Aorta (tissue), 5 donors: ENCODE measurements around the gene XRCC1. TPM values are rescaled to one million over a fixed set of nuclear protein-coding genes. Genes with fewer than 3 reads are reported as not detected.

ENCODE experiments used
- ATAC-seq: fragments of 200-7000 bp; cut with Tn5 transposase; one replicate; pipeline ENCODE4 v1.9.1; 2022; ENCODE audit warnings: moderate library complexity; ENCODE audit not compliant: low FRiP score
- DNase-seq, 2 donors: peaks; one replicate each; pipeline ENCODE4 v3.0.0-alpha.2; 2020
- H3K27ac ChIP-seq, 2 donors: one replicate each; pipeline ENCODE4 v1.5.1; 2013; ENCODE audit warnings: low read length in 2 of 2, mild to moderate bottlenecking in 2 of 2, moderate library complexity in 2 of 2, control low read depth in 1 of 2, inconsistent platforms in 1 of 2, low read depth in 1 of 2
- H3K27me3 ChIP-seq, 2 donors: one replicate each; pipeline ENCODE4 v1.6.1; 2013; ENCODE audit warnings: control low read depth in 1 of 2, low read length in 1 of 2, mild to moderate bottlenecking in 1 of 2, moderate library complexity in 1 of 2; ENCODE audit not compliant: insufficient read depth in 2 of 2, control insufficient read depth in 1 of 2
- H3K36me3 ChIP-seq, 2 donors: one replicate each; pipeline ENCODE4 v1.6.1; 2013; ENCODE audit warnings: control low read depth in 1 of 2, low read length in 1 of 2, mild to moderate bottlenecking in 1 of 2; ENCODE audit not compliant: insufficient read depth in 2 of 2, control insufficient read depth in 1 of 2
- H3K4me1 ChIP-seq, 2 donors: one replicate each; pipeline ENCODE4 v1.6.1; 2013; ENCODE audit warnings: low read length in 2 of 2, control low read depth in 1 of 2, mild to moderate bottlenecking in 1 of 2, moderate library complexity in 1 of 2; ENCODE audit not compliant: insufficient read depth in 2 of 2, control insufficient read depth in 1 of 2
- H3K4me3 ChIP-seq, 2 donors: one replicate each; pipeline ENCODE4 v1.5.1; 2013; ENCODE audit warnings: low read length in 2 of 2, control low read depth in 1 of 2, mild to moderate bottlenecking in 1 of 2
- H3K9me3 ChIP-seq: one replicate; pipeline ENCODE4 v1.6.1; 2013; ENCODE audit warnings: mild to moderate bottlenecking, low read length; ENCODE audit not compliant: control insufficient read depth
- WGBS, 2 donors: extraction: QIAGEN DNeasy Blood & Tissue Kit; methylation state at CpG; one replicate each; pipeline ENCODE4 v1.1.7; 2013; 5-methylcytosine and 5-hydroxymethylcytosine counted together
- intact Hi-C, 2 donors: fragments of 100-400 bp; cut with DNase I; formaldehyde crosslinking; loops; one replicate each; pipeline versions ENCODE4 v1.14.2 to v1.15.0; 2022
- polyA plus RNA-seq, 2 donors: library from polyadenylated mRNA; stranded (reverse); fragments of 200-250 nt; gene quantifications; one replicate each; pipeline ENCODE4 v1.2.3, GENCODE V29; 2013
- total RNA-seq, 2 donors: library from RNA; stranded (reverse); fragmentation: NEBNext Ultra II Directional; extraction: Animal tissue kit (Norgen Biotek cat#: 25700); gene quantifications; one replicate each; pipeline ENCODE4 v1.2.1, GENCODE V29; 2021
- donor health status: healthy with polysubstance abuse.
- donor health status: Bipolar disorder and iron deficiency.
- donor health status: DM: no; HTN: no; CAD: no.
- donor health status: DM: no; HTN: no; CAD: no.
- donor health status: DM: yes; HTN: yes; CAD: no.

XRCC1 gene
- total and polyA plus RNA-seq, 4 donors, result 12.1 to 30.2 (median 24.8) TPM

DNA sequence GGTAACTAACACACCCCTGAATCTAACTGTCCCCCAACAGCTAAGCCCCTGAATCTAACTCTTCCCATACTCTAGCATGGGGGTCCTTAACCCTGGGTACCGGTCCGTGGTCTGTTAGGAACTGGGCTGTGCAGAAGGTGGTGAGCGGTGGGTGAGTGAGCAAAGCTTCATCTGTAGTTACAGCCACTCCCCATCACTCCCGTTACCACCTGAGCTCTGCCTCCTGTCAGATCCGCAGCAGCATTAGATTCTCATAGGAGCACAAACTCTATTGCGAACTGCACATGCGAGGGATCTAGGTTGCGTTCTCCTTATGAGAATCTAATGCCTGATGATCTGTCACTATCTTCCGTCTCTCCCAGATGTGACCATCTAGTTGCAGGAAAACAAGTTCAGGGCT, 64.6 kb downstream of the XRCC1 start:
- H3K27me3 ChIP-seq, result no peaks in the 10 kb centered on the region
- 97 to 98% methylated on average over 9 of the region's 9 CpGs for WGBS, 2 donors
- H3K4me3 ChIP-seq, result no peak overlapping the region
- DNase-seq (no peak), ATAC-seq (no peak)
- H3K27ac ChIP-seq, result no peak overlapping the region
- intact Hi-C loops, result no loop called here
- H3K36me3 ChIP-seq, result peaks cover 1 to 2% of the 10 kb centered on the region in 2 donors
- H3K4me1 ChIP-seq, result no peaks in the 10 kb centered on the region
- no peaks in the 10 kb centered on the region for H3K9me3 ChIP-seq

- H3K27me3 ChIP-seq, result no peaks in the 10 kb centered on the region
- peaks cover 1 to 2% of the 10 kb centered on the region in 2 donors for H3K36me3 ChIP-seq
- peak in 1 of 2 donors; percentile 3 for DNase-seq
- no peak for ATAC-seq
- WGBS, 2 donors, result 86% methylated on average over 2 of the region's 2 CpGs
- H3K4me1 ChIP-seq, result no peaks in the 10 kb centered on the region
- no peaks in the 10 kb centered on the region for H3K9me3 ChIP-seq
- intact Hi-C loops, result no loop called here
- H3K4me3 ChIP-seq, result no peak overlapping the region
- no peak overlapping the region for H3K27ac ChIP-seq
Observed at GRCh38 chr19:43507880-43508279, 67.4 kb downstream of the XRCC1 start.

- no peak overlapping the region for H3K27ac ChIP-seq
- peaks cover 1 to 2% of the 10 kb centered on the region in 2 donors for H3K36me3 ChIP-seq
- 92 to 96% methylated on average over 5 of the region's 5 CpGs for WGBS, 2 donors
- H3K4me3 ChIP-seq, result no peak overlapping the region
- H3K27me3 ChIP-seq, result no peaks in the 10 kb centered on the region
- no peaks in the 10 kb centered on the region for H3K4me1 ChIP-seq
- ATAC-seq (no peak), DNase-seq (no peak)
- no peaks in the 10 kb centered on the region for H3K9me3 ChIP-seq
- intact Hi-C loops, result no loop called here
Observed at GRCh38 chr19:43506629-43507028, 68.7 kb downstream of the XRCC1 start.

GRCh38 chr19:43505941-43506340, 69.4 kb downstream of the XRCC1 start:
- Histone ChIP-seq H3K4me3 (no peak overlapping the region), H3K27me3 (no peaks in the 10 kb centered on the region), H3K27ac (no peak overlapping the region), H3K36me3 (peaks cover 1 to 2% of the 10 kb centered on the region in 2 donors), H3K9me3 (no peaks in the 10 kb centered on the region), H3K4me1 (no peaks in the 10 kb centered on the region)
- intact Hi-C loops, result no loop called here
- WGBS, 2 donors, result 96 to 98% methylated on average over 5 of the region's 5 CpGs
- DNase-seq, result no peak
- no peak for ATAC-seq

GRCh38 chr19:43505186-43505456, 70.2 kb downstream of the XRCC1 start:
- intact Hi-C loops, result no loop called here
- WGBS, 2 donors, result 96 to 97% methylated on average over 3 of the region's 3 CpGs
- Histone ChIP-seq H3K4me3 (no peak overlapping the region), H3K27ac (no peak overlapping the region), H3K9me3 (no peaks in the 10 kb centered on the region), H3K27me3 (no peaks in the 10 kb centered on the region), H3K4me1 (no peaks in the 10 kb centered on the region), H3K36me3 (peaks cover 1 to 2% of the 10 kb centered on the region in 2 donors)
- DNase-seq (no peak), ATAC-seq (no peak)

DNA sequence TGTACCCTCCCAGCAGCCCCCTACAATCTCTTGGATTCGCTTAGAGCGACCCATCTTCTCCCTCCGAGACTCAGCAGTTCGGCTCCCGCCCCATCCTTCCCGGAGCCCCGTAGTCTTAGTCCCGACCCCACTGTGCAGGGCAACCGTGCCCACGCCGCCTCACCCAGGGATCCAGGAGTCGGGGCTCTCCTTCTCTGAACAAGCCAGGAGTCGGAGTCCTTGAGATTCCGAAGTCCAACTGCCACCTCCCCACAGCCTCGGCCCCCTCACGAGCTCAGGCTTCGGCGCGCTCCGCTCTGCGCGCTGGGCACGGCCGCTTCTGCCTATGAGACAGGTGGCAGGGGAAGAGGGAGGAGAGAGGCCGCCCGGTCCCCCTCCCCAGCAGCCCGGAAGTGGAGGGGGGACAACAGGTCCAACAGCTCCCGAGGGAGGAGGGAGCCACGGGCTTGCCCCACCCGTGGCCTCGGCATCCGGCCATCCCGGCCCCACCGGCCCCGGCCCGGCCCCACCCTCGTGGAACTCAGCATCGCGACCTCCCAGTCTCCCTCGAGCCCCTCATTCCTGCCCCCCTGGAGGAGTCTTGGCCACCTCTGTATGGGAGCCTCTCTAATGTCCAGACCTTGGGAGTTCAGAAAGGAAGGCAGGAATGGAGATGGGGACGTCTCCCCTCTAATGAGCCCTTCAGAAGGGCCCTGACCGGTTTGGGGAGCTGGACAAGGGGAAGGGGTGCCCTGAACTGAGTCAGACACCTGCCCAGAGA, 70.7 kb downstream of the XRCC1 start, which contains the start of gene PHLDB3:
Gene PHLDB3 (minus strand): TSS at position 321 of the 760 bp plus-strand sequence. CDS start 628 bp downstream, outside the sequence.
- Histone ChIP-seq H3K27ac (peak within 1 kb of the TSS in 1 of 2 donors; percentile 69), H3K27me3 (no peaks in the 10 kb centered on the region), H3K36me3 (peaks cover 1 to 2% of the 10 kb centered on the region in 2 donors), H3K4me3 (peak within 1 kb of the TSS; percentile 53 to 84), H3K9me3 (no peaks in the 10 kb centered on the region), H3K4me1 (no peaks in the 10 kb centered on the region)
- 3% methylated on average over 36 to 42 of the region's 42 CpGs for WGBS, 2 donors
- peak in 1 of 2 donors; percentile 85 for DNase-seq
- intact Hi-C loops, result loop anchor here (1.0 to 5.0 kb wide), 2 partner anchors 41 to 42 kb away; no protein-coding TSS in a partner anchor
- peak; percentile 71 for ATAC-seq

DNA sequence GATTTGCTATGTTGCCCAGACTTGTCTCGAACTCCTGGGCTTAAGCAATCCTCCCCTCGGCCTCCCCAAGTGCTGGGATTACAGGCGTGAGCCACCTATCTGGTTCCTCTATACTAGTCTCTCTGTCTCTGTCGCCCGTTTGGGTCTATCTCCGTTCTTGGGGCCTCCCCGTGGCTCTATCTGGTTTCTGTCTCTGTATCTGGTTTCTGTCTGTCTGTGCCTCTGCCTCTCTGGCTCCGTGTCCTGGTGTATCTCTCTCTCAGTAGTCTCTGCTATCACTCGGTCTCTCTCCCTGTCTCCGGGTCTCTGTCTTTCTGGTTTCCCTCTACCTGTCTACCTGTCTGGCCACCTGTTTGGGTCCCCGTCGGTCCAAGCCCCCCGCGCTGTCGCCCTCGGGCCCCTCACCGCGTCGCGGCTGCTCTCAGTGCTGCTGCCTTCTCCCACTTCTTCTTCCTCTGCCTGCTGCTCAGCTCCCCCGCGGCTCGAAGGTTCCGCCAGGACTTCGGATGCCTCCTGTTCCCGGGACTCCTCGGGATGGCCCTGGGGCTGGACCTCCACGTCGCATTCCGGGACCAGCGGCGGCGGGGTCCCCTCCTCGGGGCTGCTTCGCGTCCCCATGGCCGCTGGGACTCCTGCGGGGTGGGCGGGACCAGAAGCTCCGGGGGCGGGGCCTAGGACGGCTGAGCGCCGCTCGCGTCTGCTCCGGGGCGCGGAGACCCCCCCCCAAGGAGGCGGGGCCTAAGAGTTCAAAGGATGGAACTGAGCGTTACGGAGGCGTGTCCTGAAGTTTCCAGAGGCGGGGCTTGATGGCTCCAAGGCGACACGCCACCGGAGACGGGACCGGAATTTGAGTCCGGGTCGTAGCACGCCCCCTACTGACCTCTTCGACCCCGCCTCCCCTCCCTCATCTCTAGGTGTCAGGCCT, 71.6 kb downstream of the XRCC1 start:
- ATAC-seq (peak; percentile 99), DNase-seq (peak; percentile 98 to 100)
- 1 to 2% methylated on average over 57 to 64 of the region's 64 CpGs for WGBS, 2 donors
- Histone ChIP-seq H3K4me3 (peak overlapping the region; percentile 53 to 84), H3K9me3 (no peaks in the 10 kb centered on the region), H3K27me3 (no peaks in the 10 kb centered on the region), H3K4me1 (no peaks in the 10 kb centered on the region), H3K36me3 (peaks cover 1 to 2% of the 10 kb centered on the region in 2 donors), H3K27ac (peak overlapping the region in 1 of 2 donors; percentile 69)
- intact Hi-C loops, result loop anchor here (1.0 to 5.0 kb wide), 2 partner anchors 40 to 41 kb away; no protein-coding TSS in a partner anchor

GRCh38 chr19:43502419-43502976, 72.8 kb downstream of the XRCC1 start:
- Histone ChIP-seq H3K27ac (no peak overlapping the region), H3K4me3 (no peak overlapping the region)
- intact Hi-C loops, result loop anchor here in 1 of 2 donors (5.0 kb wide), 1 partner anchor 40 kb away; no protein-coding TSS in a partner anchor

More at GRCh38 chr19:43502419-43502976, 72.8 kb downstream of the XRCC1 start:
- Histone ChIP-seq H3K27me3 (no peaks in the 10 kb centered on the region), H3K4me1 (no peaks in the 10 kb centered on the region), H3K36me3 (no peaks in the 10 kb centered on the region), H3K9me3 (no peaks in the 10 kb centered on the region)
- DNase-seq (no peak), ATAC-seq (no peak)
- 84 to 87% methylated on average over 22 to 23 of the region's 23 CpGs for WGBS, 2 donors
